Gastroesophageal sphincter (tissue), 3 donors: ENCODE results near the gene C10orf90.

ENCODE experiments used
- CTCF ChIP-seq, 4 experiments: fragments of 200-600 bp in 2 of 4; fragments of 450-650 bp in 2 of 4; sonication (generic) in 1 of 4; IDR thresholded peaks; one replicate each; pipeline ENCODE4 v1.5.1; 2017 to 2019; ENCODE audit warnings: antibody characterized with exemption in 4 of 4, mild to moderate bottlenecking in 2 of 4, moderate library complexity in 2 of 4
- EP300 ChIP-seq: sonication (generic); formaldehyde crosslinking; IDR thresholded peaks from one replicate; pipeline ENCODE4 v1.6.1; 2017; ENCODE audit warnings: antibody characterized with exemption, mild to moderate bottlenecking
- POLR2A ChIP-seq, 2 donors: fragments of 450-650 bp; IDR thresholded peaks; one replicate each; pipeline ENCODE4 v1.6.1; 2017; ENCODE audit warnings: antibody characterized with exemption in 2 of 2, mild to moderate bottlenecking in 2 of 2, moderate library complexity in 1 of 2

DNA sequence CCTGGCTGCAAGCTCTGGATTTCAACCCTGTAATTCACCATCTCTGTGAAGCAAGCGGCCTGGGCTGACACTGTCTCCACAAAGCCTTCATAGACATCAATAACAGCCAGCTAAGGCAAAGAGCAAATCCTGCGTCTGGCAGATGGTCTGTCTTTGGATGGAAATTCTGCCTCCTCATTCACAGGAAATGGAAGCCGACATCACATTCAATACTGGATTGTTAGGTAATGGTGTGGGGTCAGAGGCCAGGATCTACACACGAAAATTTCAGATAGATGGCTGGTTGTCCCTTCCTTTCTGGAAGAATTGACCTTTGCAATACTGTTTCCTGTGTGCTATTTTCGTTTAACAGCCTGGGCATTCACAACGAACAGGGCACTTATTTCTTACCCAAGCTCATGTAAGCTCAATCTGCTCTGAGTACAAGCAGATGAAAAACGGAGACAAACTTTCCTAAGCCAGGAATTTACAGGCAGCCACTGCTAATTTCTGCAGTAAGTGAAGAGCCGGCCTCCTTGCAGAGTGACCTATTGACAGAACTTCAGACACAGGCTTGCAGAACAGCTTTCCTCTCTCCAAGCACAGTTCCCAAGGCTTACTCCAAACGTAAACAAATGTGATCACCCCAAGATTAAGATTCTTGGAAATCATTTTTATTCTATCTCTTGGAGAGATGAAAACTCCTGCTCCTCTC, 279.2 kb downstream of the C10orf90 start:
- TF ChIP-seq POLR2A (IDR thresholded peaks at IDR 0.05) (no peak), CTCF (IDR thresholded peaks at IDR 0.05) (no peak), EP300 (no peak)
